ENCODE data around the gene GJB5.

The GJB5 gene

DNA sequence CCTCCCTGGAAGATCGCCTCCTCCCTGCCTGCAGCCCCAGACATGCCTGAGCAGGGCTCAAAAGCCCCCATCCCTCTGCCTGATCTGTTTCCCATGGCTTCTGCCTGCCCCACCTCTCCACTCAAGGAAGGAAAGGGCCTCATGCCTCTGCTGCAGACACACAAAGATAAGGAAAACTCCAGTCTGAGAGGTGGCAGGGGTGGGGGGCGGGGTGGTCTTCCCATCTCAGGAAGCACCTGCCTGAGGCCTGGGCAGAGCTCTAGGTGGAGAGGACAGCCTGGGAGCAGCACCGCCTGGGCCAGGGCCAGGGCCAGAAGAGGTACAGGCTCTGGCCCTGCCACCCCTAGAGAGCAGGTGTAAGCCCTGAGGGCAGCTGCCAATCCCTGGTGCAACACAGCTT, 22.1 kb downstream of the GJB5 start:
- DNase-seq (ENCODE audit: low read depth in 2 of 2), result no peak

DNA sequence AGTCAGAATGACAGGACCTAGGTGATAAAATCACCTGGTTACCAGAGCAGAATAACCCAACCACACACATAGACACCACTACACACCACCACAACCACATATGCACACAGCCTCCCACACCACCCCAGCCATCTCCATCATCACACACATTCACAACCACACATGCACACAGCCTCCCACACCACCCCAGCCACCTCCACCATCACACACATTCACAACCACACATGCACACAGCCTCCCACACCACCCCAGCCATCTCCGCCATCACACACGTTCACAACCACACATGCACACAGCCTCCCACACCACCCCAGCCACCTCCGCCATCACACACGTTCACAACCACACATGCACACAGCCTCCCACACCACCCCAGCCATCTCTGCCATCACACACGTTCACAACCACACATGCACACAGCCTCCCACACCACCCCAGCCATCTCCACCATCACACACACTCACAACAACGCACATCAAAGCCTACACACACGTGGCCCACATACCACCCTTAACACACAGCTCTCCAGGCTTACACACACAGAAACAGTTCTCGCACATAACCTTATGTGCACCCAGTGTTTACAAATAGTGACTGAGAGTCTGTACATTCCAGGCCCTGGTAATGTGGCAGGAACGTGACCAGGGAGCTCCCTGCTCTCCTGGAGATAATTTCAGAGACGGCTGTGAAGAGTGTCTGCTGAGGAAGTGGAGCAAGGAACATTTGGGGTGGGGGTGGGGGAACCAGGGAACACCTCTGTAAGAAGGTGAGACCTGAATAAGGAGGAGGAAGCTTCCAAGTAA, 22.9 kb downstream of the GJB5 start:
- DNase-seq (ENCODE audit: low read depth in 2 of 2), result no peak

DNA sequence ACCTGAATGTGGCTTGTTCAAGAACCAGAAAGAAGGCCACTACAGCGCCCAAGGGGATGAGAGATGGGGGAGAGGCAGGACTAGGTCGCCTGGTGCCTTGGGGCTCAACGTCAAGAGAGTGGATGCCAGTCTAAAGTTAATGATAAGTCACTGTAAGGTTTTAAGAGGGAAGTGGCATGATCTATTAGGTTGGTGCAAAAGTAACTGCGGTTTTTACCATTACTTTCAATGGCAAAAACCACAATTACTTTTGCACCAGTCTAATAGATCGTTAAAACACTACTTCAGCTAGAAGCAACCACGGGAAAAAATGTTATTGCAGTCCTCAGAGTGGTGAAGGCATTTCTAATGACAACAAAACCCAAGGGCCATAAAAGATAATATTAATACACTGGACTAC, 23.5 kb downstream of the GJB5 start:
- no peak for DNase-seq (ENCODE audit: low read depth in 2 of 2)

DNA sequence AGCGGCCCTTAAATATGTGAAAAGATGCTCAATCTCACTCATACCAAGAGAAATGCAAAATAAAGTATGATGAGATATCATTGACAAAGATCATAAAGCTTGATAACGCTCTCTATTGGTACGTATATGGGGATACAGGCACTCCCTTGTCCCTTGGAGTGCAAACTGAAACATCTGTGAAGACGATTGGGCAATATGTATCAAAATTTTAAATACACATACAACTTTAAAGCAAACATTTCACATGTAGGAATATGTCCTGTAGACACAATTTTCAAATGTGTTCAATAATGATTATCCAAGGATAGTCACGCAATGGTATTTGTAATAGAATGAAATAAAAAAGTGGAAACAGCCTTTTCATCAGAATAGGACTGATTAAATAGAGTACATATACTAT, 24.2 kb downstream of the GJB5 start:
- no peak for DNase-seq (ENCODE audit: low read depth in 2 of 2)

DNA sequence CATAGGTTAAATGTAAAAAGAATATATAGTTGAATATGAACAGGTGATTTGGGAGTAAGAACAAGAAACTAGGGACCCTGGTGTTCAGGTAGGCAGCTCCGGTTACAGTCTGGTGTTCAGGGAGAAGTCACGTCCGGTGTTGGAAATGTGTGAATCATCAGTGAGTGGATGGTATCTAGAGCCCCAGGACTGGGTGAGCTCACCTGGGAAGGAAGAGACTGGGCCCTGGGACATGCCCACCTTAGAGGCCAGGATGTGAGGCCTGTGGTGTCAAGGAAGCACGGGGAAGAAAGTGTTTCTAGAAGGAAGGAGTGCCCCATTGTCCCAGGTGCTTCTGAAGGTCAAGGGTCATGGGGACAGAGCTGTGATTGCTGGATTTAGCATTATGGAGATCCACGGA, 24.7 kb downstream of the GJB5 start:
- DNase-seq (ENCODE audit: low read depth in 2 of 2), result no peak

DNA sequence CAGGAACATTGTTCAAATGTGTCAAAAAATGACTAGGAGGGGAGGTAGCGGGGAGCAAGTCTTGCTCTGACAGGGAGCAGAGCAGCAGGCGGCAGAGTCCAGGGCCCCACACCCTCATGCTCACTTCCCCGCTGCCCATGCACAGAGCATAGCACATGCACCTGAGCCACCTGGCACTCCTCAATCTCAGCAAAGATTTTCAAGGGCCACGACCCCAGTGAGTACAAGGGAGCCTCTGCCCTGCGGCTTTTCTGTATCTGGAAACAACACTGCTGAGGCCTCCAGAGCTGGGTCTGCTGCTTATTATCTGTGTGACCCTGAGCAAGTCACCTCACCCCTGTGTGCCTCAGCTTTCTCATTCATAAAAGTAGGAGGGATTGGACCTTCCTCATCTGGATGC, 25.1 kb downstream of the GJB5 start:
- no peak for DNase-seq (ENCODE audit: low read depth in 2 of 2)

DNA sequence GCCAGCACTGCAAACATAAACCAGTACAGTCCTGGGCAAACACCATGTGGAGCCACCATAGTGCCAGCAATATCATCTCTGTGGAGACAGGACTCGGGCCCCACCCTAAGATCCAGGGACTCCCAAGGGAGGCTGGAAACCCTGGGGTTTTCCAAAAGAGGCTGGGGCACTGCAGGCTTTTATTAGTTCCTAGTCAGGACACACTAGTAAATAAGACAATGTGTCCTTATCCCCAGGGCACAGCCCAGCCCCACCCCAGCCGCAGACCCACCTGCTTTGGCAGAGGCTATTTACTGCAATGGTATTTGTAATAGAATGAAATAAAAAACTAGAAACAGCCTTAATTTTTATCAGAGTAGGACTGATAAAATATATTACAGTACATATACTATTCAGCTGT, 25.7 kb downstream of the GJB5 start:
- DNase-seq (ENCODE audit: low read depth in 2 of 2), result no peak

DNA sequence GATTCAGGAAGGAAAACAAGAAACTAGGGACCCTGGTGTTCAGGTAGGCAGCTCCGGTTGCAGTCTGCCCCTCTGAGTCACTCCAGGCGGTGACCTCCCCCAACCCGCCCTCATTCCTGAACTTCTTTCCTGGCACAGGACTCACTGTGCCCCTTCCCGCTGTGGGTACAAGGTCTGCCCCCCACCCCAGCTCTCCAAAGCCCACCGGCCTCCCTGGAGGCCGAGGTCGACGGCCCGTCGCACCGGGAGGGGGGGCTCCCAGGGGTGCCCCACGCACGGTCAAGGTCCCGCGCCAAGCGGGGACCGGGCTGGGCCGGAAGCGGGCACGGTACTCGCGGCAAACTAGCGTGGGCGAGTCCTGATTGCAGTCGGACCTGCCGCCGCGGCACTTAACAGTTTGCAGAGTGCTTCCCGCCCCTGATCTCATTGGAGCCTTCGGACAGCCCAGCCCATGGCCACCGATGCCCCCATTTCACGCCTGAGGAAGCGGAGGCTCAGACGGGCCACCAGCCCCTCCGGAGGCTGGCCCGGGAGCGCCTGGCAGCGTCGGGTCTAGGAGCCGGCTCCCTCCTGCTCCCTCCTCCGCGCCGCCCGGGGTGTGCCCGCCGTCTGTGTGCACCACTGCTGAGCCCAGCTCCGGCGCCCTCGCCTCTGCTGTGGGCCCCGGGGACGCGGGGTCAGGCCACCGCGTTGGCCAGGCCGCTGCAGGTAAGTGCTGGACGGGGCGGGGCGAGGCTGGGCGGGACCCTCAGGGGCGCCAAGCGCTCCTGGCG, 26.4 kb downstream of the GJB5 start, which contains the start of gene GJB3:
TSS of gene GJB3 (plus strand) at position 144 of the 773 bp plus-strand sequence. CDS start 3,549 bp downstream, outside the sequence.
- DNase-seq (ENCODE audit: low read depth in 2 of 2), result no peak

DNA sequence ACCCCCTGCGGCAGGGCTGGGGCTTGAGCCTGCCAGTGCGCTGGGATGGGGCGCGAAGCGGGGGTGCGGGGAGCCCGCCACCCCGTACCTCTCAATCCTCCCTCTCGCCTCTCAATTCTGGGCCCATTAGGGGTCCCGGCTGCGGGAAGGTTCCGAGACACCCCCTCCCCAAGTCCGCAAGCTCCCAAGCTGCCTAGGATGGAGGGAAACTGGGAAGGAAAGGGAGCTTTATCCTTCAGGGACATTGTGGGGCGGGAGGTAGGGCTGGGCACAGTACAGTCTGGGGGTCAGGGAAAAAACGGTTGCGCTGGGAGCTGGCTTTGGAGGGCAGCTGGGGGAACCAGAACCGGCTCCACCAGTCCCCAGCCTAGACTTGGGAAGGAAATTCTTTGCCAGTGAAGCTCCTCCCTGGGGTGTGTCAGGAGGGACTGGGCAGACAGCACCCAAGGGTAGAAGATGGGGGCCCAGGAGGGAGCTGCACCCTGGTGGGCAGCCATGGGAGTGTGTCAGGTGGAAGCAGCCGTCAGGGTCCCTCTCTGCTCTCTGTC, 27.1 kb downstream of the GJB5 start:
- no peak for DNase-seq (ENCODE audit: low read depth in 2 of 2)

DNA sequence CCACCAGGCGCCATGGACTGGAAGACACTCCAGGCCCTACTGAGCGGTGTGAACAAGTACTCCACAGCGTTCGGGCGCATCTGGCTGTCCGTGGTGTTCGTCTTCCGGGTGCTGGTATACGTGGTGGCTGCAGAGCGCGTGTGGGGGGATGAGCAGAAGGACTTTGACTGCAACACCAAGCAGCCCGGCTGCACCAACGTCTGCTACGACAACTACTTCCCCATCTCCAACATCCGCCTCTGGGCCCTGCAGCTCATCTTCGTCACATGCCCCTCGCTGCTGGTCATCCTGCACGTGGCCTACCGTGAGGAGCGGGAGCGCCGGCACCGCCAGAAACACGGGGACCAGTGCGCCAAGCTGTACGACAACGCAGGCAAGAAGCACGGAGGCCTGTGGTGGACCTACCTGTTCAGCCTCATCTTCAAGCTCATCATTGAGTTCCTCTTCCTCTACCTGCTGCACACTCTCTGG, 29.9 kb downstream of the GJB5 start:
- DNase-seq (ENCODE audit: low read depth in 2 of 2), result no peak

DNA sequence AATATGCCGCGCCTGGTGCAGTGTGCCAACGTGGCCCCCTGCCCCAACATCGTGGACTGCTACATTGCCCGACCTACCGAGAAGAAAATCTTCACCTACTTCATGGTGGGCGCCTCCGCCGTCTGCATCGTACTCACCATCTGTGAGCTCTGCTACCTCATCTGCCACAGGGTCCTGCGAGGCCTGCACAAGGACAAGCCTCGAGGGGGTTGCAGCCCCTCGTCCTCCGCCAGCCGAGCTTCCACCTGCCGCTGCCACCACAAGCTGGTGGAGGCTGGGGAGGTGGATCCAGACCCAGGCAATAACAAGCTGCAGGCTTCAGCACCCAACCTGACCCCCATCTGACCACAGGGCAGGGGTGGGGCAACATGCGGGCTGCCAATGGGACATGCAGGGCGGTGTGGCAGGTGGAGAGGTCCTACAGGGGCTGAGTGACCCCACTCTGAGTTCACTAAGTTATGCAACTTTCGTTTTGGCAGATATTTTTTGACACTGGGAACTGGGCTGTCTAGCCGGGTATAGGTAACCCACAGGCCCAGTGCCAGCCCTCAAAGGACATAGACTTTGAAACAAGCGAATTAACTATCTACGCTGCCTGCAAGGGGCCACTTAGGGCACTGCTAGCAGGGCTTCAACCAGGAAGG, 30.5 kb downstream of the GJB5 start:
- DNase-seq (ENCODE audit: low read depth in 2 of 2), result no peak

DNA sequence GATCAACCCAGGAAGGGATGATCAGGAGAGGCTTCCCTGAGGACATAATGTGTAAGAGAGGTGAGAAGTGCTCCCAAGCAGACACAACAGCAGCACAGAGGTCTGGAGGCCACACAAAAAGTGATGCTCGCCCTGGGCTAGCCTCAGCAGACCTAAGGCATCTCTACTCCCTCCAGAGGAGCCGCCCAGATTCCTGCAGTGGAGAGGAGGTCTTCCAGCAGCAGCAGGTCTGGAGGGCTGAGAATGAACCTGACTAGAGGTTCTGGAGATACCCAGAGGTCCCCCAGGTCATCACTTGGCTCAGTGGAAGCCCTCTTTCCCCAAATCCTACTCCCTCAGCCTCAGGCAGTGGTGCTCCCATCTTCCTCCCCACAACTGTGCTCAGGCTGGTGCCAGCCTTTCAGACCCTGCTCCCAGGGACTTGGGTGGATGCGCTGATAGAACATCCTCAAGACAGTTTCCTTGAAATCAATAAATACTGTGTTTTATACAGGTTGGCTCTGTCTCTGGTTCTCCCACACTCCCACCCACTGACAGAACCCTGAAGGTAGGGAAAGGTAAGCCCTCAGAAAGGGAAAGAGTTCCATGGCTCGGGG, 31.1 kb downstream of the GJB5 start:
- no peak for DNase-seq (ENCODE audit: low read depth in 2 of 2)

DNA sequence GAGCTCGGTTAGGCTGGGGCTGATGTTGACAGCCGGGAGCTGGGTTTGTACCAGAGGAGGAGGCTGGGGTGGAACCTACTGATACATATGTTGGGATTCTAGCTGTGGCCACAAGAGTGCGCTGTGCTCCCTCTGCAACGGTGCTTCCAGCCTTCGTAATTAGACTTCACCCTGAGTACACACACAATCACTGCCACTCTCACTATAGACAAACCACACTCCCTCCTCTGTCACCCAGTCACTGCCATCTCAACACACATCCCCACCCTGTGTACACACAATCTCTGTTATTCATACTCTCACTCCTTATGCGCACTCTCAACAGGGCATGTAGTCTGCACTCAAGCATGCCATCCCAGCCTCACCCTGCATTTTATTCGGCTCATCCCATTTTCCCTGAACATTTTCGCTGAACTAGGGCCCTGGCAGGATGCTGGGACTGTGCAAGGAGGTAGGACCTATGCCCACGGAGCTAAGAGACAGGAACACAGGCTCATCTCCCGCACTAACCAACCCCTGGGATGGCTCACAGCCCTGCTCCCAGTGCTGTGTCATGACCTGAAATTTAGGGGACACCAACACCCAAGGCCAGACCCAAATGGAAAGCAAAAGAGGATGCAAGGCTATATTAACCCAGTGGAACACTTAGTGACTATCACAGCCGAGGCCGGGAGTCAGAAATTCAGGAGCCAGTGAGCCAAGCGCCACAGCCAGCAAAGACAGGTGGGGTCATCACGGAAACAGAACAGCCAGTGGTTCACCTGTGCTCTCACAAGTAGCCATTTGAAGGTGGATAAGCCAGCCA, 31.9 kb downstream of the GJB5 start:
- DNase-seq (ENCODE audit: low read depth in 2 of 2), result peak; percentile 39 to 49

DNA sequence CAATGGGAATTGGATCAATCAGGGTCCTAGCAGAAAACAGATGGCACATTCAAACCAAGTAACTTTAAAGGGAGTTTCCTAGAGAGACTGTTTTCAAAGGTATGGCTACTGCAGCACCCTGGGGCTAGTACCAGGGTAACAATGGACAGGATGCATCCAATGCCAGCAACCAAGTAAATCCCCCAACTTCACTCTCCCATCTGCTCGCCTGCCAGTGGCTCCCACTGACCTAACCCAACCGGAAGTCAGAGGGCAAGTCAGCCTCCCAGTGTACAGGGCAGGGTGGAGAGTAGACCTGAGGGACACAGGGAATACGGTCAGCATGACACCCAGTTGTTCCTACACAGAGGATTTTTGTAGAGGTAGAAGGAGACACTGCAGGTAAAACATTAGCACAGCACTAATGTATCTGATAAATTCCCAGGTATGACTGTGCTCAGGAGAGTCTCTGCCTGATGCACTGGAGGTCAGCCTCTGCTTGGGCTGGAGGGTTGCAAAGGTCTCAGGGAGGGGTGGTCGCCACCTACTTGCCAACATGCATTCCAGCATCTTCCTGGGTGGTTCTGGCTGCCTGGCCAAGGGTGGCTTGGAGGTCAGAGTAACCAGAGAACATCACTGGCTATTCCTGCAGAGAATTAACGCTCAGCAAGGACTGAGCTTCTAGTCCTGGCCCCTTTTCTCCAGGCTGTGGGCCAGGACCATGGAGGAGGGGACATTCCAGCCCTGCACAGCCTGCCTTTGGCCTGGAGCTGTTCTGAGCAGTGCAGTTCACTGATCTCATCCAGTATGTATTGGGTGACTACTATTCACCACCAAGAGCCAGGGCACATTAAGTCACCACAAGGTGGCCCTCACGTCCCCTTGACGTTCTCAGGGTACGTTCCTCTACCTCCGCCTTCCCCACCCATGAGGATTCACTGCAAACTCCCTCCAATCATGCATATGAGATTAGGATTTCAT, 32.9 kb downstream of the GJB5 start:
- no peak for DNase-seq (ENCODE audit: low read depth in 2 of 2)

DNA sequence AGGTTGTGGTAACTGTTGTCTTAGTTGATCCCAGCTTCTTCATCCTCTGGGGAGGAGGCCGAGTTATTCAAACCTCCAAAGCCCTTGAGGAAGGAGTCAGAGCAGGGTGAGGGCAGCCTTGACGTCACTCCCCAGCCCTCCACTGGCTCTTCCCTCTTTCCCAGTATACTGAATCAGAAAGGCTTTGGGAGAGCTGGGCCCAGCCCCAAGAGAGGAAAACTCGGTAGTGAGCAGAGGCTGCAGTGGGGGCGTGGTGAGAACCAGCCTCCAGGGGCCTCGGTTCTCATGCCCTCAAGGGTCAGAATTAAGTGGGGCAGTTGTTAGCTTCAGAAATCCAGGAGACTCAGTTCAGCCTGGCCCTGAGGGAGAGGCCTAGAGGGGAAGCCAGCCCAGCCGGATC, 36.1 kb downstream of the GJB5 start:
- no peak for DNase-seq (ENCODE audit: low read depth in 2 of 2)

DNA sequence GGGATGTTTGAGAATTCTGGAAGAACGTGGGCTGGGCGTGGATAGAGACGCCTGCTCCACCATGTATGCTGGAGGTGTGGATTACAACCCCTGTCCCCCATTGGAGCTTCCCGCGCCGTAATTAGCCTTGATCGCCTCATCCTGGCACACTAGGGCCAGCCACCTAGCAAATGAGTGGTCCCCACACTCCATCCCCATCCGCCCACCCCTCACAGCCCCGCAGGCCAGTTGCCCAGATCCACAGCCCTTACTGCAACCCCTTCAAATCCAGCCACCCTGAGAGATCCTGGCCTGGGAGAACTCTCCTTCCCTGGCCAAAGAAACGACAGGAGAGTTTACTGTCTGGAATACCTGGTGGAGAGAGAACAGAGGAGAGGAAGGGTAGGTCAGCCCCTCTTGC, 37.6 kb downstream of the GJB5 start:
- DNase-seq (ENCODE audit: low read depth in 2 of 2), result no peak

DNA sequence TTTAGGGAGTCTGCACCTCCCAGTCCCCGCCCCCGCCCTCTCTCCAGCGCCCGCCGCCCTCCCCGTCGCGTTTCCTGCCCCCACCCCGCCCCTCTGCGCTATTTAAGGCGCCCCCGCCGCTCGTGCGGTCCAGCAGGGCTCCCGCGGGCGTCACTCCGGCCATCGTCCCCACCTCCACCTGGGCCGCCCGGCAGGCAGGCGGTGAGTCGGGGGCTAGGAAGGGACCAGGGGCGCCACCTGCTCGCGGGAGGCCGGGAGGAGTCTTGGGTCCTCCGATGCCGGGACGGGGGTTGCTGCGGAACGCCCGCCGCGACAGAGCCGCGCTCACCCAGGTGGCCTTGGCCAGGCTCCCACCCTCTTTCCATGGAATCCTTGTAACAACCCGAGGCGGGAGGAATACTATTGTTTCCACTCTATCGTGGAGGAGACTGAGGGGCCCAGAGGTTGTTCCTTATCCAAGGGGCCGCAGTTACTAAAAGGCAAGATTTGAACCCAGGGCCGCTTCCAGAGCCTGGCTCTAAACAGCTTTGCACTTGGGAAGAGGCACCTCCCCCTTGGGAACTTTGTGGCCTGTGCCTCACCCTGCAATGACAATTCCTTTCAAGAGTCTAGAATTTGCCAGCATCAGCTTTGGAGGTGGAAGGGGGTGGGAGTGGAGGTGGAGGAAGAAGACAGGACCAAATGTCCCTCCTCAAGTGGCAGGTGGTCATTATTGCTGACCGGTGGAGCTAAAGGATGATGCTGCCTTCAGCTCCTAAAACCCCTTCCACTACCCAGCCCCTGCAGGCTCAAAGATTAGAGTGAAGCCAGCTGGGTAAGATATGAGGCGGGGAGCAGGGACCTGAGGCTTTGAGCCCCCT, 38.3 kb downstream of the GJB5 start, which contains the start of gene GJA4:
TSS of gene GJA4 (plus strand) at position 132 of the 860 bp plus-strand sequence. CDS start 1,215 bp downstream, outside the sequence.
- DNase-seq (ENCODE audit: low read depth in 2 of 2), result no peak

DNA sequence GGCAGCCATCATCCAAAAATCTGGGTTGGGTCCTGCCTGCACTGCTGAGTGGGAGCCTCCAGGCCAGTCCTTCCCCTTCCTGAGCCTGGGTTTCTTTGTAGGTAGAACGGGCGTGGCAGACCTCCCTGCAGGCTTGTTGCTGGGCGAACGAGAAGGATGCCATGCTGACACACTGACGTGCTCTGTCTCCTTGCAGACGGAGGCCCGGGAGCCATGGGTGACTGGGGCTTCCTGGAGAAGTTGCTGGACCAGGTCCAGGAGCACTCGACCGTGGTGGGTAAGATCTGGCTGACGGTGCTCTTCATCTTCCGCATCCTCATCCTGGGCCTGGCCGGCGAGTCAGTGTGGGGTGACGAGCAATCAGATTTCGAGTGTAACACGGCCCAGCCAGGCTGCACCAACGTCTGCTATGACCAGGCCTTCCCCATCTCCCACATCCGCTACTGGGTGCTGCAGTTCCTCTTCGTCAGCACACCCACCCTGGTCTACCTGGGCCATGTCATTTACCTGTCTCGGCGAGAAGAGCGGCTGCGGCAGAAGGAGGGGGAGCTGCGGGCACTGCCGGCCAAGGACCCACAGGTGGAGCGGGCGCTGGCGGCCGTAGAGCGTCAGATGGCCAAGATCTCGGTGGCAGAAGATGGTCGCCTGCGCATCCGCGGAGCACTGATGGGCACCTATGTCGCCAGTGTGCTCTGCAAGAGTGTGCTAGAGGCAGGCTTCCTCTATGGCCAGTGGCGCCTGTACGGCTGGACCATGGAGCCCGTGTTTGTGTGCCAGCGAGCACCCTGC, 39.3 kb downstream of the GJB5 start:
- DNase-seq (ENCODE audit: low read depth in 2 of 2), result no peak
